Activated CD4-positive, alpha-beta T cell treated with anti-CD3 and anti-CD28 coated beads, Interleukin-2, amount 50 U/mL, for 48 hours (primary cell): Measurements from ENCODE around the gene RBP3.

ENCODE experiments used
- DNase-seq, 2 experiments: peaks; one replicate each; pipeline ENCODE4 v3.0.0-alpha.2; 2020

RBP3 gene

GRCh38 chr10:47319784-47320183 lies 28.4 kb upstream of the RBP3 start:
- no peak for DNase-seq

DNA sequence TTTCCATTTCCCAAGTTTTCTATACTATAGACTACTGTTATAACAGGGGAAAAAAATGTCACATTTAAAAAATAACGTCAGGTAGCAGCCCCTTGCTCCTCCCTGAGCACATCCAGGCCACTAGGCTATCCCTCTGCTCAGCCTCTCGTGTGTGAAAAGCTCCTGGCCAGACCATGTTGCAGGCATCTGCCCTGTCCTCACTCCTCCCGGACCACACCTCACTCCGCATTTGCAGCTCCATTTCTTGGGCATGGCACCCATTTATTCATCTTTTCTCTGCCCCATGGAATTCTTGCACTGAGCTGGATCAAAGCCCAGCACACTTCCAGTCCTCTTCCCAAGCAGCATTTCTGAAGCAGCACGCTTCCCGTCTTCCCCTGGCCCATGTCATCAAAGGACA lies 27.4 kb upstream of the RBP3 start:
- no peak for DNase-seq

DNA sequence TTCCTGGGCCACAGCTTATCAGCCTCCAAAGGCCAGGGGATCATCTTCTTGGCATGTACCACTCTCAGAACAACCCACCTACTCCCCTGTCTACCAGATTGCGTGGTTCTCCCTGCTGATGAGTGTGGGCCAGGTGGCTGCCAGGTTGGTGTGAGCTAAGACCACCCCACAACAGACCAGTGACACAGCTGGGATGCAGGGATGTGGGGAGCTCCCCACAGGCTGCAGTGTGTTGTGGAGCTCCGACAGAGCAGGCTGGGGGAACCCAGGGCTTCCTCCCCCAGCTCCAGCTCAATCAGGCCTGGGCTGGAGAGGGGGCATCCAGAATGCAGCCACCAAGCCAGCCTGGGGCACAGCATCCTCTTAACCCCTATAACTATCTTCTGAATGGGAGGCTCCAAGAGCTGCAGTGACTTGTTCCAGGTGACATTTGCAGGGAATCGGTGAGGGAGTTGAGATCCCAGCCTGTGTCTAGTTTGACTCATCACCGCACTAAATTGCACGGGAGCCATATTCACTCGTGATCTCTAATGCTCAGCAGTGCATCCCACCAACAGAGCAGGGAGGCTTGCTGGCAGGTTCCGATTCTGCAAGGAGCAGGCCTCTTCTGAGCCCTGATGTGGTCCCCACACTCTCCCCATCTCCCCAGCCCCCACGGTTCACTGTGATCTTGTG lies 26.5 kb upstream of the RBP3 start:
- DNase-seq = no peak

DNA sequence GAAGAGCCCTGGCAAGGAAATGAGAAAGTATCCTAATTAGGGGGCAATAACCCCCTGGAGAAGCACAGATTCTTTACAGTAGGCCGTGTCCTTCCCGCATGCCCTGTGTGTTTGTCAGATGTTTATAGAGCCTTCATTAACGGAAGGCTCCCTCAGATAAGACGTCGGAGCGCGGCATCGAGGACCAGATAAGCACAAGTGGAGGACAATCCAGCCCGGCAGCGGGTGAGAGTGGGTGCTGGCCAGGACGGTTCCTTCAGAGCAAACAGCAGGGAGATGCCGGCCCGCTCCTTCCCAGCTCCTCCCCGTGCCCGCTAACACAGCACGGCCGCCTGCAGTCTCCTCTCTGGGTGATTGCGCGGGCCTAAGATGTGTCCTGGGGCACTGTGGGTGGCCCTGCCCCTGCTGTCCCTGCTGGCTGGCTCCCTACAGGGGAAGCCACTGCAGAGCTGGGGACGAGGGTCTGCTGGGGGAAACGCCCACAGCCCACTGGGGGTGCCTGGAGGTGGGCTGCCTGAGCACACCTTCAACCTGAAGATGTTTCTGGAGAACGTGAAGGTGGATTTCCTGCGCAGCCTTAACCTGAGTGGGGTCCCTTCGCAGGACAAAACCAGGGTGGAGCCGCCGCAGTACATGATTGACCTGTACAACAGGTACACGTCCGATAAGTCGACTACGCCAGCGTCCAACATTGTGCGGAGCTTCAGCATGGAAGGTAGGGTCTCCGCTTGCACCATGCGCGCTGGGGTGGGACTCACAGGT lies 25.7 kb upstream of the RBP3 start, which contains the start of gene GDF2:
GDF2 (plus strand) TSS at position 155 of the 762 bp plus-strand sequence; CDS start at position 370, 215 bp downstream.
- DNase-seq = no peak

DNA sequence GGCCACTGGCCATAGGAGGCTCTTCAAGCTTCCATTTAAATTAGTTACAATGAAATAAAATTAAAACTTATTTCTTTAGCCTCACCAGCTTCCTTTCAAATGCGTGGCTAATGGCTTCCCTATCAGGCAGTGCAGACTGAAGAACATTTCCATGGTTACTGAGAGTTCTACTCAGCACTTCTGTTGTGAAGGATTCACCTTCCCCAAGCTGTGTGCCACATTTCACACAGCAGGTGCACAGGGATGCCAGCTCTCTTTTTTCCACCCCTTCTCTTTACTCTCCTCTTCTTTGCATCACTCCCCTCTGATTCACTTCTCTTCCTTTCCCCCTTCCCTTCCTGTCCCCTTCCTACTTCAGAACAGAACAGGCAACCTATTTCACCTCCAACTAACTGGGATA lies 25.1 kb upstream of the RBP3 start:
- no peak for DNase-seq

DNA sequence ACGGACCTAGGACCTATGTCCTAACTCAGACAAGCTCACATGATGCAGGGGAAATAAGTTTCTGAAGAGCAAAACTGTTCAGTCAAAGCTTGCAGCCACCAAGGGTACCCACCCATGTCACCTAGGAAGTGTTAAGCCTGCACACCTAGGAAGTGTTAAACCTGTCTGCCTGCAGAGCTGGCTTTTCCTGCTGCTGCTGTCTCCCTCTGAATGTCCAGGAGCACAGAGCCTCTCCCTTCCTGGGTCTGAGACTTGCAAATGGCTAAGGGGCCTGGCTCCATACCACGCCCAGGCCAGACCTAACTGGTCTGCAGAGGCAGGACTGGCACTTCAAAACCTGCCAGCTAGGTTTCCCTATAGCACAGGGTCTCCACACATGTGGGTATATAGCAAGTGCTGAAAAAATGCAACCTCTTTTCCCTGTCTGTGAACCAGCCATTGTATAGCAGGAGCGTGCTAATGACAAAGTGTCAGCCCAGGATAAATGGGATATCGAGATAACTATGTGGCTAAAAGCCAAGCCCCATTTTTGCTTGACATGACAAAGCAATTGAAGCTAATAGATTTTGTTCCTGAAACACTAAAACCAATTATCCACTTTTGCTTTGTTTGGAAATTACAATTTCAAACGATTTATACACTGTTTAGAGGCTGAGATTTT lies 24.4 kb upstream of the RBP3 start:
- no peak for DNase-seq

GRCh38 chr10:47325303-47326291 lies 22.6 kb upstream of the RBP3 start:
- DNase-seq = no peak

- DNase-seq = no peak
Observed at GRCh38 chr10:47326306-47326926, 21.7 kb upstream of the RBP3 start.

- DNase-seq = no peak
Observed at GRCh38 chr10:47326927-47327330, 21.2 kb upstream of the RBP3 start.

- no peak for DNase-seq
Observed at GRCh38 chr10:47329855-47330254, 18.3 kb upstream of the RBP3 start.

- DNase-seq = no peak
Observed at GRCh38 chr10:47330366-47330765, 17.8 kb upstream of the RBP3 start.

GRCh38 chr10:47330804-47331203 lies 17.4 kb upstream of the RBP3 start:
- no peak for DNase-seq

DNA sequence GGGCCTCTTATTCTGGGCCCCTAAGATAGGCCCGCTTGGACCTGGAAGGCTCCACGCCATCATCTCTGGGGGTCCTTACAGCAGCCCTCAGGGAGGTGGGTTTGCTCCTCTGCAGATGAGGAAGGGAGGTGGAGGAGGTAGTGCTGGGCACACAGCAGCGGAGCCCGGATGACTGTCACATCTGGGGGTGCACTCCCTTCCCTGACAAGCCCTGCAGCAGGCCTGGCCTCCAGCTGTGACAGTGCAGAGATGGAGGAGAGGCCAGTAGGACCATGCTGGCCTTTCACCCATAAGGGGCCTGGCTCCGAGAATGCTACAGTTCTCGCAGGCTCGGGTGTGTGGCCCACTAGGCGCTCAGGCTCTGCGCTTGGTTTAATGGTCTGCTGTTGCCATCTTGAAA lies 16.7 kb upstream of the RBP3 start:
- DNase-seq = no peak

DNA sequence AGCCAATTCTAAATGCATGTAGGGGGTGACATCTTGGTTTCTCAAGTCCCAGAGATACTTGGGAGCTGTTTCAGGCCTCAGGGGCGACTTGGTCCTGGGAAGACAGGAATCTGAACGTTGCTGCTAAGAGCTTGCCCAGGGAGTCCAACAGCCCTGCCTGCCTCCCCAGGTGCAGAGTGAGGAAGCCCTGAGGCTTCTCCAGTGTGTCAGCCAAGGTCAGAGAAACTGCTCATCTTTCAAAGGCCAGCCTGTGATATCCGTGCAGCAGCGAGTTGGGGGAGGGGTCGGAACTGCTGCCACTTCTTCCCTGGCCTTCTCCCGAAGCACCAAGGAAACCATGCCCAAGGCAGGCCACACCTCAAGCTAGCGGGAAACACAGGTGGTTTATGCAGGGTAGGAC lies 16.2 kb upstream of the RBP3 start:
- DNase-seq = no peak

- no peak for DNase-seq
Observed at GRCh38 chr10:47332371-47332770, 15.8 kb upstream of the RBP3 start.

DNA sequence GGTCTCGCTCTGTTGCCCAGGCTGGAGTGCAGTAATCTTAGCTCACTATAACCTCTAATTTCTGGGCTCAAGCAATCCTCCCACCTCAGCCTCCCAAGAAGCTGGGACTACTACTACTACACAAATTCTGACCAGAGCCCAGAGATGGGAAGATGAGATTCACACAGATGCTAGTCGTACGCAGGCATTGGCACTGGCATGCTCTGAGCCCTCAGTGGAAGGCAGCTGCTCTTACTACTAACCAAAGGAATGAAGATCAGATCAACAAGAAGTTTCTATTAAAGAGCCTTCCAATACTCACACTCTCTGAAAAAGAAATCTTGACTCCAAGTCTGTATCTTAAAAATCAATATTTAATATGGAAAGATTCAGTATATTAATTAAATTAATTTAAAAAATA lies 15.2 kb upstream of the RBP3 start:
- no peak for DNase-seq

GRCh38 chr10:47333532-47333931 lies 14.6 kb upstream of the RBP3 start:
- DNase-seq = no peak

DNA sequence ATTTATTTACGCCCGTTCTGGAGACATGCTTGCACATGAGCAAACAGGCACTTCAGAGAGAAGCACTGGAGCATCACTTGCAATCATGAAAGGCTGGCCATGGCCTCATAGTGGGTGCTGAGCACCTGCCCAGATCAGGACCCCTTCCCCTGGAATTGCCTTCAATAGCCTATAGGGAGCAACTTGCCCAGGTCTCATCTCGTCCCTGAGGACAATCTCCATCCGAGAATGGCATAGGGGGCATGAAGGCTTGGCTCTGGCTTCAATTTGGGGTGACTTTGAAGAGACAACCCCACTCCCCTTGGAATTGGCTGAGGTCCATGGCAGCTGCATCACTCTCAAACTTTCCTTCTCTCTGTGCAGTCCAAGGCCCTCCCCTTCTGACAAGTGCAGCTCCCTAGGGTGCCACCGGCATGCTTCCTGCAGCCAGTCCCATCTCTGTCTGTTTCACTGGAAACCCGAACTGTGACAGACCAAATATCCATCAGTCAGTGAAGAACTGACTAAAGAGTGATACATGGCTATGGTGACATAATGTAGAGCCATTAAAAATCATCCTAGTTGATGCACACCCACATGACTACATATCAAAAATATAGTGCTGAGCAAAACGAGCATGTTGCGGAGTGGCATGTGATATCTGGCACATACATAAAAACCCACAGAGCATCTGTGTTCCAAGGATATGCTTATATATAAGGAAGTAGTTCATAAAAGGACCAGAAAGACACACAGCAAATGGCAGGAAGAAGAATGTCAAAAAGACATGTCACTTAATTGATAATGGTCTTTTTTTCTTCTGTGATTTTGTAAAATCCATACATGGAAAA lies 13.5 kb upstream of the RBP3 start:
- no peak for DNase-seq

- DNase-seq = no peak
Observed at GRCh38 chr10:47335906-47336305, 12.3 kb upstream of the RBP3 start.

DNA sequence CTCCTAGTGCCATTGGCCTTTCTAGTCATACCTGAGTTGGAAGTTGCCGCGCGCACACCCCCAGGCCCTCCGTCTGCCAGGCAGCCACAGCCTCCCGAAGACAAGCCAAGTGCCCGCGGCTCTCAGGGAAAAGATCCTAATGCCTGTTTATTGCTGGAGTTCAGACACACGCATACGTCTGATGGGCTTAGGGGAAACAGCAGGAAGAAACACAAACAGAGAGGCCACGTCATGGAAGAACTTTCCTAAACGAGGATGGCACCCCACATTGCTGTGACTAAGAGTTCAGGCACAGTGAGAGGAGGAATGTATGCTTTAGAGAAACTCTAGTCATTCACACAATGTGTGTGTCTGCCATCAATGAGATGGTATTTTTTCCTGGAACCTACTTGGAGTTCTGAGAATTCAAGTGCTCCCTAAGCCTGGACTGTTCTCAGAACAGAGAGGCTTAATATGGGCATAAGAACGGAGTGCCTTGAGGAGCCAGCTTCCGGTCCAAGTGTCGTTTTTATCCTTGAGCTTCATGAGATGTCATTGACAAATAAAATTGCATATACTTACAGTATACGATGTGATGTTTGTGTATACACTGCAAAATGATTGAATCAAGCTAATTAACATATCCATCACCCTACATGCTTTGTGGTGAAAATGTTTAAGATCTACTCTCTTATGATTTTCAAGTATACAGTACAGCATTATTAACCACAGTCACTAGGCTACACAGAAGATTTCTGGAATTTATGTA lies 11.6 kb upstream of the RBP3 start:
- DNase-seq = no peak

DNA sequence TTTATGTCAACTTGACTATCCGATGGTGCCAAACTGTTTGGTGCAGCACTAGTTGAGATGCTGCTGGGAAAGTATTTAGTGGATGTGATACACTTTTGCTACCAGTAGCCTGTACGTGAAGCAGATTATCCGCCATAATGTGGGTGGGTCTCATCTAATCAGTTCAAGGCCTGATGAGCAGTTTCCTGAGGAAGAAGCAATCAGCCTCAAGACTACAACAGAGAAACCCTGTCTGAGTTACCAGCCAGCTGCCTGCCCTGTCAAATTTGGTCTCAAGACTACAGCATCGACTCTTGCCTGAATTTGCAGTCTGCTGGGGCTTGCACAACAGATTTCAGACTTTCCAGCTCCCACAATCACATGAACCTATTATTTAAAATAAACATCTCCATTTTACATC lies 10.9 kb upstream of the RBP3 start:
- no peak for DNase-seq
